Left kidney (tissue), 2 donors: ENCODE measurements around the gene PTRH1. TPM values are rescaled to one million over a fixed set of nuclear protein-coding genes. Genes with fewer than 3 reads are reported as not detected.

Source experiments
- DNase-seq: peaks from one replicate; pipeline ENCODE4 v3.0.0-alpha.2; 2013
- polyA plus RNA-seq: library from polyadenylated mRNA; unstranded; fragments of 120-200 nt; gene quantifications from one replicate; pipeline ENCODE4 v1.2.1, GENCODE V29; 2013; ENCODE audit not compliant: insufficient read length

PTRH1 gene
- polyA plus RNA-seq, 1 donor: 8.0 TPM

GRCh38 chr9:127697575-127697974, 17.9 kb downstream of the PTRH1 start:
- DNase-seq: no peak

- no peak for DNase-seq
These were observed 20.4 kb downstream of the PTRH1 start for GRCh38 chr9:127694890-127695720.

DNA sequence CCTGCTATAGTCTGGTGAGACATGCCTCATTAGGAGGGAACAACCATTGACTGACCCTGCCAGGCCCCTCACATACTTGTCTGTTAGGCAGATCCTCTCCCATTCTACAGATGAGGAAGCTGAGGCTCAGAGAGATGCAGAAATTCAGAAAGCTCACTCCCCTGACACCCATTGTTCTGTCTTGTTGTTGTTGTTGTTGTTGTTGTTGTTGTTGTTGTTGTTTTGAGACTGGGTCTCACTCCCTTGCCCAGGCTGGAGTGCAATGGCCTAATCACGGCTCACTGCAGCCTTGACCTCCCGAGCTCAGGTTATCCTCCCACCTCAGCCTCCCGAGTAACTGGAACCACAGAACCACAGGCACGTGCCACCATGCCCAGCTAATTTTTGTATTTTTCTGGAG, 21.8 kb downstream of the PTRH1 start:
- DNase-seq: no peak

- no peak for DNase-seq
These were observed 22.3 kb downstream of the PTRH1 start for GRCh38 chr9:127693143-127693542.

DNA sequence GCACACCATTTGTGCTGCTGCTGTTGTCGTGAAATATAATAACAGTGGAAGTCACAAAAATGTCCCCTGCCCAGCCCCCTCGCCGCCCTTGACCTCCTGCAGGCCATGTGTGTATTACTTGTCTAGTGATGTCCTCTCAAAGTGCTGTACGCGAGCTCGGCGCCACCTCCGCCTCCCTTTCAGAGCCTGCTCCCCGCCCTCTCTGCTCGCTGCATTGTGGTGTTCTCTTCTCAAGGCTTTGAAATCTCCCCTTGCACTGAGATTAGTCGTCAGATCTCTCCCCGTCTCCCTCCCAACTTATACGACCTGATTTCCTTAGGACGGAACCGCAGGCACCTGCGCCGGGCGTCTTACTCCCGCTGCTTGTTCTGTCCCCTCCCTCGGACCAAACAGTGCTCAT, 23.4 kb downstream of the PTRH1 start:
- DNase-seq: no peak

- DNase-seq: no peak
These were observed 24.7 kb downstream of the PTRH1 start for GRCh38 chr9:127690735-127691134.

DNA sequence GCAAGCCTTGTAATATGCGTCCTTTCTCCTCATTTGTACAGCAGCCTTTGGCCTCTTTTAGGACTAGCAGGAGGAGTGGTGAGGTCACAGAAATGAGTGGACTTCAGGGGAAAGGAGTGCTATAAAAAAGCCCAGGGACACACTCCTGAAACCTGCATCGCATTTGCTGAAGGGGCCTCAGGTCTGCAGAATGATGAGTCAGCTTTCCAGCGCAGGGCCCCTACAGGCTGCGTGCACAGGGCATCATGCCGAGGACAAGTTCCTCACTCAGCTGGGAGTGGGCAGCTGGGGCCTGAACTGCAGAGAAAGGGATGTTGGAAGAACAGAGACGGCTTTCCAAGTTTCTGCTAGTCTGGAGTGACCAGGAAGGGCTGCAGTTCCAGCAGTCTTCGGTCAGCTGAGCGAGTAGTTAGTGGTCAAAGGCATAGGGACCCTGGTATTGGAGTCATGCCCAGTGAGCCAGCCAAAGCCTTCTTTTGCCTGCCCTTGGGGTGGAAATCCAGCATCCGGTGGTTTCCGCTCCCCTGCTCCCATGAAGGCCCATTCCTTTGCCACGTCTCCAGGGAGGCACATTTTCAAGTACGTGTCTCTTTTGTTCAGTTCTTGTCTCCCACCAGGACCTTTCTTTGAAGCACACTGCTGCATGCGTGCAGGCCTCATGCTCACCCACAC, 26.0 kb downstream of the PTRH1 start:
- no peak for DNase-seq

GRCh38 chr9:127686461-127687393, 28.7 kb downstream of the PTRH1 start:
- DNase-seq: no peak

DNA sequence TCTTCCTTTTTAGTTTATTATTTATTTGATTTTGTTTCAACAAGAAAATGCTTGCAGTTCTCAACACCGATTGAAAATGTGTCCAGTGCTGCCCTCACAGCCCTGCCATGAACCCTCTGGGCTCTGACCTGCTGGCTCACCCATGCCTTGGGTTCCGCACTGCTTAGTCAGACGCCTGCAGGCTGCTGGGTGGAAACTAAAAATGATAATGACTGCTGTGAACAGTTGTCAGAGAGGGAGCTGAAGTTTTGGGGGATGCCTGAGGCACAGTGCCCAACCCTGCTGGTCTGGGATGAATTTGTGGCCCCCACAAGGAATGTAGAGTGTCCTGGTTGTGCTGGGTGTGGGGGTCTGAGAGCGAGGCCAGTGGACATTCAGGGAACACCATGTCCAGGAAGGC, 30.9 kb downstream of the PTRH1 start:
- no peak for DNase-seq

- no peak for DNase-seq
These were observed 31.7 kb downstream of the PTRH1 start for GRCh38 chr9:127683723-127684122.

DNA sequence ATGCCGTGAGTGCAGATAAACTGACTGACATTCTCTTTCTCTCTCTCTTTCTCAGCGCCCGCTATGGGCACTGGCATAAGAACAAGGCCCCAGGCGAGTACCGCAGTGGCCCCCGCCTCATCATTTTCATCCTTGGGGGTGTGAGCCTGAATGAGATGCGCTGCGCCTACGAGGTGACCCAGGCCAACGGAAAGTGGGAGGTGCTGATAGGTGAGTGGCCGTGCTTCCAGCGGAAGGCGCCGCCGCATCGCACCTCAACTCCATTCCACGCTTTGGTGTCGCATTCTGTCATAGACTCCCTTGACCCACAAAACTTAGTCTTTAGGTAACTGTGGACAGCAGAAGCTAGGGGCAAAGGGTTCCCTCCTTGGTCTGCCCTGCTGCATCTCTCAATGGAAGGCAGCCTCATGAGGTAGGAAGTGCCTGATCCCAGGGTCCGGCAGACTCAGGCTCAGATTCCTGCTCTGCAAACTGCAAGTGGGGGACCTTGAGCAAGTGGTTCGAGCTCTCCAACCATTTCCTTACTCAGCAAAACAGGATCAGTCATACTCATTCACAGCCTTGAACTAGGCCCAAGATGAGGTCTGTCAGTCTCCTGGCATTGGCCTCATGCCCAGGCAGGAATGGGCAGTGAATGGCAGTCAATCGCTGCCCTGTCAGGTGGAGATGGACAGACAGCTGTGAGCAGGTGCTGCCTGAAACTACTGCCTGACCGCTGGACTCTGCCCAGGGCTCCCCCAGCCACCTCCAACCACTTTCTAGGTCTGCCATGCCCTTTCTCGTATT, 32.9 kb downstream of the PTRH1 start:
- DNase-seq: no peak

DNA sequence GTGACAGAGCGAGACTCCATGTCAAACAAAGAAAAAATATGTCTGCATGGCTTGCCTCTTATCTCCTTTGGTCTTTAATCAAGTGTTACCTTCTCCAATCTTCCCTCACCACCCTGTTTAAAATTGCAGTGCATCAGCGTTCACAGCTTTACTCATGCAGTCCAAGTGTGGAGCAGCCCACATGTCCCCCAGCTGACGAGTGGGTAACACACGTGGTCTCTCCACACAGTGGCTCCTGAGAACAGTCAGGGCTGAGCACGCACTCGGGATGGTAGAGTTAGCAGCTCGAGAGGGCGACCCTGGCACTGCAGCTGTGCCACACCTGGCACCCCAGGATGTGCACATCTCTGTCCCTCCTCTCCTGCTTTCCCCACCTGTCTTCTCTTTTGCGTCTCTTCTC, 34.6 kb downstream of the PTRH1 start:
- no peak for DNase-seq

- no peak for DNase-seq
These were observed 35.2 kb downstream of the PTRH1 start for GRCh38 chr9:127680226-127680625.

DNA sequence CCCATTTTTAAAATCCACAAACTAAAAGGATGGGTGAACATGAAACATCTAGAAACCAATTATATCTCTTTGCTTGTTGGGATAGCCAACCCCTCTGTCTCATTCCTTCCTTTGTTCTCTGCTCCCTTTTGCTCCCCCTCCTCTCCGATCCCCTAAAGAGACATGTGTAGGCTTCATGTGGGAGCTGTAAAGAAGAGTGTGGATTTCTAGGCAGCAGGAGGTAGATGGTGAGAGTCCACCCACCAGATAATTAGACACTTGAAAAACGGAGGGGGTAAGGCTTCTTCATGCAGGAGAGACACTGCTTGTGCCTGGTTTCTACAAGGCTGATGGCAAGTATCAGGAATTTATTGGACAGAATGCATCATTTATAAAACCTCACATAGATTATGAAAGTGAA, 36.0 kb downstream of the PTRH1 start:
- no peak for DNase-seq

DNA sequence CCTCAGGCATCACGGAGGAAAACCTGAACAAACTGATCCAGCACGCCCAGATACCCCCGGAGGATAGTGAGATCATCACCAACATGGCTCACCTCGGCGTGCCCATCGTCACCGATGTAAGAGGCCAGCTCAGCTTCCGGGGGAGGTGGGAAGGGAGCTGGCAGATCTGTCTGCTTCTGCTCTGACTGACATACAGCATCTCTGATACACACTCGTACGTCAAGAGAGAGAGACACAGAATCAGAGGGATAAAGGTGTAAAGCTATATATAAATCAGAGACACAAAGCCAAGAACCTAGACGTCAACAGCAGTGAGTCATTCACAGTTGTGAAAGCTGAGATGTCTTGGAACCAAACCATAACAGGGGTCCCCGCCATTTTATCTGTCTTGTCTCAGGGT, 38.8 kb downstream of the PTRH1 start:
- no peak for DNase-seq

- DNase-seq: no peak
These were observed 42.2 kb downstream of the PTRH1 start for GRCh38 chr9:127673234-127673633.

DNA sequence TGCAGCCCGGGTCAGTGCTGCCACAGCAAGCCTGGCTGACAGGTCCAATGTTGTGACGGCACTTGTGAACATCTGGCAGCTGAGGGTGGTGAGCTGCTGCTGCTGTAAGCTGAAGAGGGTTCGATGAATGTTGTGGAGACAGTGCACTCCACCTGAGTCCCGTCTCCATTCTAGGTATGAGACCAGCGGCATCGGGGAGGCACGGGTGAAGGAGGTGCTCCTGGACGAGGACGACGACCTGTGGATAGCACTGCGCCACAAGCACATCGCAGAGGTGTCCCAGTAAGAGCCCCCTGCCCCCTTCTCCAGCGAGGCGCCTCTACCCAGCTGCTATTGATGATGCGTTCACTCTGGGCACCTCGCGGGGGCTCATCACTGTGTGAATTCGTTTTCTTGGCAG, 47.6 kb downstream of the PTRH1 start:
- DNase-seq: no peak

- DNase-seq: no peak
These were observed 48.2 kb downstream of the PTRH1 start for GRCh38 chr9:127667127-127667844.

GRCh38 chr9:127664678-127665507, 50.6 kb downstream of the PTRH1 start:
- DNase-seq: no peak

GRCh38 chr9:127664324-127664677, 51.2 kb downstream of the PTRH1 start:
- no peak for DNase-seq
